Stimulated activated CD4-positive, alpha-beta T cell treated with anti-CD3 and anti-CD28 coated beads, TNF-alpha, amount 100 ng/mL, for 24 hours (primary cell): ENCODE results near the gene RAB33B.
"Not testable (repeated sequence)": the region's sequence is repeated elsewhere in the genome, so short reads cannot be mapped to it uniquely, and the experiment has no call there.

Experiments used
- DNase-seq, 3 experiments: peaks; one replicate each; pipeline ENCODE4 v3.0.0-alpha.2; 2020; ENCODE audit warnings: low read depth in 3 of 3

The RAB33B gene

GRCh38 chr4:139454111-139455045 lies at the start of gene RAB33B:
RAB33B (plus strand) TSS chr4:139454121; CDS start chr4:139454196, 75 bp downstream.
- peak in 1 of 3 experiments; percentile 4 for DNase-seq

GRCh38 chr4:139410312-139410711 lies 43.6 kb upstream of the RAB33B start:
- no peak for DNase-seq

GRCh38 chr4:139414671-139415210 lies 39.2 kb upstream of the RAB33B start:
- not testable (repeated sequence) for DNase-seq

GRCh38 chr4:139416073-139416673 lies 37.7 kb upstream of the RAB33B start:
- no peak for DNase-seq

GRCh38 chr4:139419388-139419914 lies 34.5 kb upstream of the RAB33B start:
- no peak for DNase-seq

GRCh38 chr4:139420652-139421051 lies 33.3 kb upstream of the RAB33B start:
- no peak for DNase-seq

GRCh38 chr4:139436122-139436521 lies 17.8 kb upstream of the RAB33B start:
- DNase-seq, result no peak

- DNase-seq, result no peak
Measured at GRCh38 chr4:139438141-139438540, 15.8 kb upstream of the RAB33B start.

- DNase-seq, result no peak
Measured at GRCh38 chr4:139441029-139441428, 12.9 kb upstream of the RAB33B start.

- no peak for DNase-seq
Measured at GRCh38 chr4:139443661-139444060, 10.3 kb upstream of the RAB33B start.

- DNase-seq, result not testable (repeated sequence)
Measured at GRCh38 chr4:139444881-139445280, 9.0 kb upstream of the RAB33B start.

GRCh38 chr4:139447078-139447477 lies 6.8 kb upstream of the RAB33B start:
- DNase-seq, result not testable (repeated sequence)

GRCh38 chr4:139450586-139450985 lies 3.3 kb upstream of the RAB33B start:
- DNase-seq, result no peak

- no peak for DNase-seq
Measured at GRCh38 chr4:139451997-139452396, 1.9 kb upstream of the RAB33B start.

- peak in 1 of 3 experiments; percentile 24 for DNase-seq
Measured at GRCh38 chr4:139453041-139453370, 915 bp upstream of the RAB33B start.

GRCh38 chr4:139453371-139454110 lies 380 bp upstream of the RAB33B start:
- DNase-seq, result peak; percentile 92 to 97 (median 93)

- DNase-seq, result no peak
Measured at GRCh38 chr4:139455126-139455538, 1.2 kb downstream of the RAB33B start.

GRCh38 chr4:139457318-139457717 lies 3.4 kb downstream of the RAB33B start:
- DNase-seq, result no peak

GRCh38 chr4:139458543-139458942 lies 4.6 kb downstream of the RAB33B start:
- no peak for DNase-seq

GRCh38 chr4:139458999-139459398 lies 5.1 kb downstream of the RAB33B start:
- no peak for DNase-seq

- no peak for DNase-seq
Measured at GRCh38 chr4:139460565-139460964, 6.6 kb downstream of the RAB33B start.
